A172 (cell line): Measurements from ENCODE around the gene AZGP1. TPM values are rescaled to one million over a fixed set of nuclear protein-coding genes. Genes with fewer than 3 reads are reported as not detected.
"Not testable (repeated sequence)": the region's sequence is repeated elsewhere in the genome, so short reads cannot be mapped to it uniquely, and the experiment has no call there.

Source experiments
- DNase-seq: peaks from one replicate; pipeline ENCODE4 v3.0.0-alpha.2; 2015; ENCODE audit warnings: low spot score
- total RNA-seq: library from RNA; depleted of rRNA; stranded (reverse); fragments of >200 nt; shearing (Covaris generic); gene quantifications from 2 replicates; pipeline ENCODE4 v1.2.3, GENCODE V29; 2014

AZGP1 gene
- total RNA-seq, 1 experiment from 2014 or later: not detected

DNA sequence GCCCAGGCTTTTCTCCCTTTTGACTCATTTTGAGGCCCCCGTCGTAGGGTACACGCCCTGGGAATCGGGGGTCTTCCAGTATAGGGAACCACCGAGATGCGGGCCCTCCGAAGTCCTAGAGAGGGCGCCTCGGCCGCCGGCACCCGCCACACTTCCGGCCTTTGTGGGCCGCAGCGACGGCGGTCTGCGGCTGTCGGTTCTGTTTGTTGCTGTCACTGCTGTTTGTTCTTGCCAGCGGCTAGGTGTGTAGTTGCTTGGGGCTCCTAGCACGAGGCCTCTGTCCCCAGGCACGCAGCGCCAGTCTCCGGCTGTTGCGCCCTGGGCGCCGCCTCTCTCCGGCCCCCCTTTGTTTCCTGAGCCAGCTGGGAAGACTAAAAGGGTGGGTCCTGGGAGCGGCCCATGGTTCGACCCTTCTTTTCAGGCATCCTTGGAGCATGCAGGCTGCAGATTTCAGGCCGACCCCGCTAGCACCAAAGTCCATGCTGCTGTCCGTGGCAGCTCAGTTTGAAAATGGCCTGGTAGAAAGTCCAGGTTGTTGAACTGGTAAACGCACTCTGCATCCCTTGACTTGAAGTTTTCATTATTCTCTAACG, 21.8 kb upstream of the AZGP1 start:
- DNase-seq: no peak

DNA sequence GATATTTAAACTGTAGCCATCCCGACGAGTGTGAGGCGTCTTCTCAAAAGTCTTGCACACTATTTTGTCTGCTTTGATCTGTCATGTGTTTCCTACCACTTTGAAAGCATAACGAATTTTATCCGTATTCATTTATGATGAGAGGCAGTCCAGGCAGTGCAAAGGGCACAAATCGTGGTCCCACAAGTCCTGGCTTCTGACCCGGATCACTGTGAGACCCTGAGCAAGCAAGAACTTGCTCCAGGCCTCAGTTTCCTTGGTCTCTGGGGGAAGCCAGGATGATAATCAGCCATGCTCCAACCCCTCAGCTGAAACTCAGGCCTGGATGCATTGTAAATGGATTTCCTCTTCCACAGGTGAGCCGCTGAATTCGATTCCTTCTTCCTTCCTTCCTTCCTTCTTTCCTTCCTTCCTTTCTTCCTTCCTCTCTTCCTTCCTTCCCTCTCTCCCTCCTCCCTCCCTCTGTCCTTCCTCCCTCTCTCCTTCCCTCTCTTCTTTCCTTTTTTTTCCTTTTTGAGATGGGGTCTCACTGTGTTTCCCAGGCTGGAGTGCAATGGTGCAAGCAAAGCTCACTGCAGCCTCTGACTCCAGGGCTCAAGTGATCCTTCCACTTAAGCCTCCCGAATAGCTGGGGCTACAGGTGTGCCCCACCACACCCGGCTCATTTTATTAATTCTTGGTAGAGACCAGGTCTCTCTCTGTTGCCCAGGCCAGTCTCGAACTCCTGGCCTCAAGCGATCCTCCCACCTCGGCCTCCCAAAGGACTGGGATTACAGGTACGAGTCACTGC, 21.1 kb upstream of the AZGP1 start:
- no peak for DNase-seq

GRCh38 chr7:99994819-99995218, 19.0 kb upstream of the AZGP1 start:
- no peak for DNase-seq

DNA sequence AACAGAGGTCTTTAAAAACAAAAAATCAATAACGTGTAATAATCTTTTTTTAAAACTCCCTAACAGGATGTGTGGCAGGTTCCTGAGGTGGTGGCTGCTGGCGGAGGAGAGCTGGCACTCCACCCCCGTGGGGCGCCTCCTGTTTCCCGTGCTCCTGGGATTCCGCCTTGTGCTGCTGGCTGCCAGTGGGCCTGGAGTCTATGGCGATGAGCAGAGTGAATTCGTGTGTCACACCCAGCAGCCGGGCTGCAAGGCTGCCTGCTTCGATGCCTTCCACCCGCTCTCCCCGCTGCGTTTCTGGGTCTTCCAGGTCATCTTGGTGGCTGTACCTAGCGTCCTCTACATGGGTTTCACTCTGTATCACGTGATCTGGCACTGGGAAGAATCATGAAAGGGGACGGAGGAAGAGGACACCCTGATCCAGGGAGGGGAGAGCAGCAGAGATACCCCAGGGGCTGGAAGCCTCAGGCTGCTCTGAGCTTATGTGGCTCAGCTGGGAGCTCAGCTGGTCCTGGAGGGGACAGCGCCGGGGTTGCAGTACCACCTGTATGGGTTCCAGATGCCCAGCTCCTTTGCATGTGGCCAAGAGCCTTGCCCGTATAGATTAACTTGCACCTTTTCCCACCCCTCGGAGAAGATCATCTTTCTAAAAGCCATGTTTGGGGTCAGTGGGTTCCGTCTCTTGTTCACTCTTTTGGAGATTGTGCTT, 16.7 kb upstream of the AZGP1 start:
- no peak for DNase-seq

DNA sequence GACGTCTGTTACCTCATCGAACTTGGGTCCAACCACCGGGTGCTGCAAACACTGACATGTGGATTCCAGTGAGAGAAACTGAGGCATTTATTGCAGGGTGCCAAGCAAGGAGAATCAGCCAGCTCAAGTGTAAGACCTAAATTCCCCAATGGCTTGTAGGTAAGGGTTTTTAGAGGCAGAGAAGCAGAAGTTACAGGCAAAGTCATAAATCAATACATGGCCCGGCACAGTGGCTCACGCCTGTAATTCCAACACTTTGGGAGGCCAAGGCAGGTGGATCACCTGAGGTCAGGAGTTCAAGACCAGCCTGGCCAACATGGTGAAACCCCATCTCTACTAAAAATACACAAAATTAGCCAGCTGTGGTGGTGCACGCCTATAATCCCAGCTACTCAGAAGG, 15.7 kb upstream of the AZGP1 start:
- not testable (repeated sequence) for DNase-seq

DNA sequence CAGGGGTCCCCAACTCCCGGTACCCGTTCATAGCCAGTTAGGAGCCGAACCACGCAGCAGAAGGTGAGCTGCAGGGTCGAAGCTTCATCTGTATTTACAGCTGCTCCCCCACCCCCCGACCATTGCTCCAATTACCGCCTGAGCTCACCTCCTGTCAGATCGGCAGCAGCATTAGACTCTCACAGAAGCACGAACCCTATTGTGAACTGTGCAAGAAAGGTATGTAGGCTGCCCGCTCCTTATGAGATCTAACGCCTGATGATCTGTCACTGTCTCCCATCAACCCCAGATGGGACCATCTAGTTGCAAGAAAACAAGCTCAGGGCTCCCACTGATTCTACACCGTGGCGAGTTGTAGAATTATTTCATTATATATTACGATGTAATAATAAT, 14.6 kb upstream of the AZGP1 start:
- DNase-seq: no peak

- no peak for DNase-seq
Observed at GRCh38 chr7:99987846-99988245, 12.0 kb upstream of the AZGP1 start.

DNA sequence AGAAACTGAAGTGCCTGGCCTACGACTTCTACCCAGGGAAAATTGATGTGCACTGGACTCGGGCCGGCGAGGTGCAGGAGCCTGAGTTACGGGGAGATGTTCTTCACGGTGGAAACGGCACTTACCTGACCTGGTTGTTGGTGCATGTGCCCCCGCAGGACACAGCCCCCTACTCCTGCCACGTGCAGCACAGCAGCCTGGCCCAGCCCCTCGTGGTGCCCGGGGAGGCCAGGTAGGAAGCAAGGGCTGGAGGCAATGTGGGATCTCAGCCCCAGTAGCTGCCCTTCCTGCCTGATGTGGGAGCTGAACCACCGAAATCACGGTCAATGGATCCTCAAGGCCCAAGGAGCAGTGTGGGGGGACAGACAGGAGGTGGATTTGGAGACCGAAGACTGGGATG, 11.5 kb upstream of the AZGP1 start:
- not testable (repeated sequence) for DNase-seq

DNA sequence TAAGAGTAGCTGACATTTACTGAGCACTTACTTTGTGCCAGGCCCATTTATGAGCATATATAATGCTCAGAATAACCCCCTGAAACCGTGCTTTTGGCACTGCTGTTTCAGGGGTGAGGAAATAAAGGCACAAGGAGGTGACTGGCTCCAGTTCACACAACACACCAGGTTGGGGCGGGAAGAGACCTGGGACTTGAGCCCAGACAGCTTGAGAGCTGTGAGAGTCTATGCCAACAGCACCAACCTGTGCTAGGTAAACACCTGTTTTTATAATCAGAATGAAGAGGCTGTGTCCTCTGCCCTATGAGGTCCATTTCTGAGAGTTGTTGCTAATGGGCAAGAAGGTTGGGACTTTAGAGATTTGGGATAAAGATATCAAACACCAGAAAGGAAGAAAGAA, 8.8 kb upstream of the AZGP1 start:
- DNase-seq: no peak

DNA sequence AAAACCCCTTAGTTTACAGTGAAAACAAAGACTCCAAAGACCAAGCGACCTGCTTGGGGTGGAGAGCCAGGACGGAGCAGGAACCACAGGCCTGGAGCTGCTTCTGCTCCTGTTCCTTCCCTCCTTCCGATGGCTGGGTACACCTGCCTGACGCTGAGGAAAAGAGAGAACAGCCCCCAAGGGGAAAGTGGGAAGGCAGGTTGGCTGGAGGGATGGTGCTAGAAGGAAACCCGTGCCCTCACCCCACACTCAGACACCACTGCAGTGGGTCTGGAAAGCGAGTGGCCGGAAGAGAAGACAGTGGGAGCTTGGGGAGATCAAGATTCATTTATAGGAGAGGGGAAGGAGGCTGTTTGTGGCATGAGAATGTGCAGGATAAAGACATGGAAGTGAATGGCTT, 5.2 kb upstream of the AZGP1 start:
- DNase-seq: not testable (repeated sequence)

DNA sequence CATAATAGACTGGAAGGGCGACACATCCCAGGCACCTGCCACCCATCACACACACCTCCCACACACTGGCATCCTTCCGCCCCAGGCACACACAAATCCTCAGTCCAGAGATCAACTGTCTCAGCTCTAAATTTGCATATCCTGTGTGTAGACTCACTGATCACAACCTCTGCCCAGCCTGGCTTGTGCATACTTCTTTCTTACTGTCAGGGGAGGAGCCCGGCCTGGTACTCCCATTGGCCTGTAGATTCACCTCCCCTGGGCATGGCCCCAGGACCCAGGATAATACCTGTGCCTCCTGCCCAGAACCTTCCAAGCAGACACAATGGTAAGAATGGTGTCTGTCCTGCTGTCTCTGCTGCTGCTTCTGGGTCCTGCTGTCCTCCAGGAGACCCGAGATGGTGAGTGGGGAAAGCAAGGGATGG, 4.6 kb upstream of the AZGP1 start:
- DNase-seq: not testable (repeated sequence)

DNA sequence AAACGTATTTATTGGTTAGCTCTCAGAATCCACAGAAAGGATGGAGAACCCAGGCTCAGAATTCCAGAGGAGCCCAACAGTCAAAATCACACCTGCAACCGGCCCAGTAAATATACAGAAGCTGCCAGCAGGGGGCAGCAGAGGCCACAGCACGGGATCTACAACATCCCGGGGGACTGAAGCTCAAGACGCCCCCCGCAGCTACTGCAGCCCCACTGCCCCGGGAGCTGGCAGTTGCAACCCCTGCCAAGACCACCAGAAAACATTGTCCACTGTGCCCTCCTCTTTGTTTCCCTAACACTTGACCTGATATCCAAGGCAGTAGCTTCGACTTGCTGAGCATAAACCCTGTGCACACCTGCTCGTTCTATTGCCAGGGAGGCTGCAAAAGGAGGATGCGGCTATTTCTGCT, 4.0 kb upstream of the AZGP1 start:
- DNase-seq: peak; percentile 14

DNA sequence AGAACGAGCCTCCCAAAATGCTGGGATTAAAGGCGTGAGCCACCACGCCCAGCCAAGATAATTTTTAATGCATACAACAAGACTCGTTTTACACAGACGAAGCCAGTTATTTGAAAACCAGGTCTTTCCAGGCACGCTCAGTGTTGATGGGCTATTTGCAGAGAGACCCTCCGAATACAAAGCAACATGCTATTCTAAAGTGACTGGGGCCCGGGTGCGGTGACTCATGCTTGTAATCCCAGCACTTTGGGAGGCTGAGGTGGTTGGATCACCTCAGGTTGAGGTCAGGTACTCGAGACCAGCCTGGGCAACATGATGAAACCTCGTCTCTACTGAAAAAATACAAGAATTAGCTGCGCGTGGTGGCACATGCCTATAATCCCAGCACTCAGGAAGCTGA, 795 bp upstream of the AZGP1 start:
- no peak for DNase-seq

GRCh38 chr7:99974681-99975080, 1.1 kb downstream of the AZGP1 start:
- DNase-seq: no peak

DNA sequence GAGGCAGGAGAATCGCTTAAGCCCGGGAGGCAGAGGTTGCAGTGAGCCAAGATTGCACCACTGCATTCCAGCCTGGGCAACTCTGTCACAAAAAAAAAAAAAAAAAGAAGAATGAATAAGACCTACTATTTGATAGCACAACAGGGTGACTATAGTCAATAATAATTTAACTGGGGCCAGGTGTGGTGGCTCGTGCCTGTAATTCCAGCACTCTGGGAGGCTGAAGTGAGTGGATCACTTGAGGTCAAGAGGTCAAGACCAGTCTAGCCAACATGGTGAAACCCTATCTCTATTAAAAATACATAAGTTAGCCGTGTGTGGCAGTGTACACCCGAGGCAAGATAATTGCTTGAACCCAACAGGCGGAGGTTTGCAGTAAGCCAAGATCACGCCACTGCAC, 2.0 kb downstream of the AZGP1 start:
- not testable (repeated sequence) for DNase-seq

DNA sequence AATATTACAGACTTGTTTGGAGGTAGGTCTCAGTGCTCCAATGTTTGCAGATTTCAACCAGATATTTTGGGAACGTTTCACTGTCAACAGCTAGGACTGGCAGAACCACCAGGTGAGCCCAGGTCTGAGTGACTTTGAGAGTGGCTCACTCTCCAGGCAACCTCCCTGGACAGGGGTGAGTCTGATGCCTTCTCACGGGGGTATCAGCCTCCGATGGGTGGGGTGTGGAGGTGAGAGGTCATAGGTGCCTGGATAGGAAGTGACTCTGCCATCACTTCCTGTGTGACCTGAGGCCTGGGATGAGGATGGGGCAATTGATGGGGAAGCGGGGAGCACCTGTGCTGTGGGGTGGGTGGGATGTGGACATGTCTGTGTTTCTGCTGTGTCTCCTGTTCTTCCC, 4.6 kb downstream of the AZGP1 start:
- DNase-seq: no peak

- DNase-seq: not testable (repeated sequence)
Observed at GRCh38 chr7:99969813-99970212, 6.0 kb downstream of the AZGP1 start.

GRCh38 chr7:99969298-99969697, 6.5 kb downstream of the AZGP1 start:
- no peak for DNase-seq

DNA sequence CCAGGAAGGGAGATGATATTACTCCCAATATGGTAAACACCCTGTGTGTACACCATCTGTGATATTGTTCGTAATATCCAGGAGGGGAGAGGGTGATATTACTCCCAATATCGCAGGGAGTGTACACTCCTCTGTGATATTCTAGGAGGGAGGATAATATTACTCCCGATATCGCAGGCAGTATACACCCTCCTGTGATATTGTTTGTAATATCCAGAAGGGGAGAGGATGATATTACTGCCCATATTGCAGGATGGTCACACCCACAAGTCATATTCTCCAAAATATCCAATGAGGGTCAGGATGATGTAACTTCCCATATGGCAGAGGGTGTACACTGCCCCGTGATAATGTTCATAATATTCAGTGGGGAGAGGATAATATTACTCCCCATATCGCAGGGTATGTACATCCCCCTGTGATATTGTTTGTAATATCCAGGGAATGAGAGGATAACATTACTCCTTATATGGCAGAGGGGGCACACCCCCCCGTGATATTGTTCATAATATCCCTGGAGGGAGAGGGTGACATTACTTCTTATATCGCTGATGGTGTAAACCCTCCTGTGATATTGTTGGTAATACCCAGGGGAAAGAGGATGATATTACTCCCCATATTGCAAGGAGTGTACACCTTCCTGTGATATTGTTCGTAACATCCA, 17.1 kb downstream of the AZGP1 start:
- no peak for DNase-seq

GRCh38 chr7:99955247-99955646, 20.6 kb downstream of the AZGP1 start:
- no peak for DNase-seq

DNA sequence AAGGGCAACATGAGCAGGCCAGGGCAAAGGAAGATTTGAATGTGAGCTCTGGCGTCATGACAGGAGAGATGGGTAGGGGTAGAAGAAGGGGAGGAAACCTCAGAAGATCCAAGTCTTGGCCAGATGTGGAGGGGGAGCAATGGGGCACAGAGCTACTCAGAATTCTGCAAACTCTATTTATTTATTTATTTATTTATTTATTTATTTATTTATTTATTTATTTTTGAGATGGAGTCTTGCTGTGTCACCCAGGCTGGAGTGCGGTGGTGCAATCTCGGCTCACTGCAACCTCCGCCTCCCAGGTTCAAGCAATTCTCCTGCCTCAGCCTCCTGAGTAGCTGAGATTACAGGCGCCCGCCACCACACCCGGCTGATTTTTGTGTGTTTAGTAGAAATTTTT, 21.2 kb downstream of the AZGP1 start:
- not testable (repeated sequence) for DNase-seq

DNA sequence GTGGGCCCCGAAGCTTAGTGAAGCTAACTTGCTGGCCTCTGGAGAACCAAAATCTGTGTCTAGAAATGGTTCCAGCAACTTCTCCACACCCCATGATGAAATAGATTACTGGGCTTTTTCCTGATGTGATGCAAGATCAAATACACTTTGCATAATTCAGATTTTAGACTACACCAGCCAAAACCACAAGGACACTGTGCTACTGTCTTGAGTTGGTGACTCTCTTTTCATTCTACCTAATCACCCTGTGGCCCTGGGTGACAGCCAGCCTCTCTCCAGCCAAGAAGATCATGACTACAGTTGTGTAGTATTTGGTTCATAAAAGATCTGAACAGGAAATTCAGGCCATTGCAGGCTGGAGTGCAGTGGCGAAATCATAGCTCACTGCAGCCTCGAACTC, 22.2 kb downstream of the AZGP1 start:
- DNase-seq: no peak
